Fibroblast of skin of scalp (primary cell): ENCODE data around the gene RND2. TPM values are rescaled to one million over a fixed set of nuclear protein-coding genes. Genes with fewer than 3 reads are reported as not detected.
"Not testable (repeated sequence)": the region's sequence is repeated elsewhere in the genome, so short reads cannot be mapped to it uniquely, and the experiment has no call there.

Experiments
- DNase-seq: peaks from one replicate; pipeline ENCODE4 v3.0.0-alpha.2; 2013
- polyA plus RNA-seq, 2 experiments: library from polyadenylated mRNA; unstranded; fragments of 120-200 nt; gene quantifications; one replicate each; pipeline ENCODE4 v1.2.1, GENCODE V29; 2013; ENCODE audit not compliant: insufficient read length in 2 of 2

The RND2 gene, protein sequence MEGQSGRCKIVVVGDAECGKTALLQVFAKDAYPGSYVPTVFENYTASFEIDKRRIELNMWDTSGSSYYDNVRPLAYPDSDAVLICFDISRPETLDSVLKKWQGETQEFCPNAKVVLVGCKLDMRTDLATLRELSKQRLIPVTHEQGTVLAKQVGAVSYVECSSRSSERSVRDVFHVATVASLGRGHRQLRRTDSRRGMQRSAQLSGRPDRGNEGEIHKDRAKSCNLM
- 0.36 TPM for polyA plus RNA-seq (2013, experiment 1 of 2; ENCODE audit: insufficient read length)
- 0.48 TPM for polyA plus RNA-seq (2013, experiment 2 of 2; ENCODE audit: insufficient read length)

DNA sequence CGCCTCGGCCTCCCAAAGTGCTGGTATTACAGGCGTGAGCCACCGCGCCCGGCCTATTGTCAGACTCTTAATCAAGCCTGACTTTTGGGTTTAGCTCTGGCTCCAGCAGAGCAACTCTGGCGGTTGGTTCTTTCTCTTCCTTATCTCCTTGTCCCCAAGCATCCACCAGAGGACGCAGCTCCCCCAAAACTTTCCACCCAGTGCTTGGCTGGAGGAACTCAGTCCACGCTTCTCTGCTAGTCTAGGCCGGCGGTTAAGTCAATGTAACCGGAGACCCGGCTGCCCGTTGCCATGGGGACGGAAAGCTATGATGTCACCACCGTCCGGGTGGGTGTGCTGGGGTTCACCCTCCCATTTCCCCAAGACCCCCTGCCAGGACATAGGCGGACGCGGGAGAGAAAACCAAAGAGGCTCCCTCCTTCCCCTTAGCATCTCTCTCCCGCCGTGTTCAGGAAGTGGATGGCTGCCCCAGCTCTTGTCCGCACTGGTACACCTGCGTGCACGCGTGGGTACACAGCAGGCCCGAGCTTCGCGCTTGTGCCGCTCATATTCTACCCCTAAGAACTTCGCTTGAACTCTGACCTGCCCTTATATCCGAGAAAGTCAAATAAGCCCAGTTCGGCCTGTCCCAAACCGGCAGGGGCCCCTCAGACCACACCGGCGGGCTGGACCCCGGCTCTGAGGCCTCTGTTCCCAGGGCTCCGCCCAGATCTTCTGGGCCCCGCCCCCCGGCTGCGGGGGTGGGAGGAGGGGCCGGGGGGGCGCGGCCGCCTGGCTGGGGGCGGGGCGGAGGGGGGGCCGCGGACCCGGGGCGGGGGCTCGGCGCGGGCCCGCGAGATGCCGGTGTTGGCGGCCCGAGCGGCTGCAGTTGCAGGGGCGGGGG is at the start of gene RND2:
Gene RND2, plus strand, starts transcription at position 825 of the 883 bp plus-strand sequence. CDS start 117 bp downstream, outside the sequence.
- DNase-seq: peak; percentile 97

DNA sequence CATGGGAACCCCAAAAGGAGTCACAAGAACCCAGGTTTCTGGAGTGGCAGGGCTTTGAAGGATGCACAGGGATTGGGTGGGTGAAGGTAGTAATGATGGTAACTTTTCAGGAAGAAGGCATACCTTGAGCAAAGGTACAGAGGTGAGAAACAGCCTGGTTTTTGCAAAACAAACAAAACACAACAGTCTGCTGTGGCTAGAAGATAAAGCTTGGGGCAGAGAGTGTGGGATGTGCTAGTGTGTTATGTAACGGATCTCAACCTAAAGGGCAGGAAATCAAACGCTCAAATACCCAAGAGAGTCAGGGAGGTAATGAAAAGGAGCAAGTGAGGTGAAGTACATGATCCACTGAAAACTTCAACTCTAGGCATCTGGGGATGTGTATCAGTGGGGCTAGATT is 49.8 kb upstream of the RND2 start:
- no peak for DNase-seq

DNA sequence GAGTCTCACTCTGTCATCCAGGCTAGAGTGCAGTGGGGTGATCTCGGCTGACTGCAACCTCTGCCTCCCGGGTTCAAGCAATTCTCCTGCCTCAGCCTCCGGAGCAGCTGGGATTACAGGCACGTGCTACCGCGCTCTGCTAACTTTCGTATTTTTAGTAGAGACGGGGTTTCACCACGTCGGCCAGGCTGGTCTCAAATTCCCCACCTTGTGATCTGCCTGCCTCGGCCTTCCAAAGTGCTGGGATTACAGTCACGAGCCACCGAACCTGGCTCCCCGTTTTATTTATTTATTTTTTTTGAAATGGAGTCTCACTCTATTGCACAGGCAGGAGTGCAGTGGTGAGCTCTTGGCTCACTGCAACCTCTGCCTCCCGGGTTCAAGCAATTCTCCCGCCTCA is 49.3 kb upstream of the RND2 start:
- not testable (repeated sequence) for DNase-seq

DNA sequence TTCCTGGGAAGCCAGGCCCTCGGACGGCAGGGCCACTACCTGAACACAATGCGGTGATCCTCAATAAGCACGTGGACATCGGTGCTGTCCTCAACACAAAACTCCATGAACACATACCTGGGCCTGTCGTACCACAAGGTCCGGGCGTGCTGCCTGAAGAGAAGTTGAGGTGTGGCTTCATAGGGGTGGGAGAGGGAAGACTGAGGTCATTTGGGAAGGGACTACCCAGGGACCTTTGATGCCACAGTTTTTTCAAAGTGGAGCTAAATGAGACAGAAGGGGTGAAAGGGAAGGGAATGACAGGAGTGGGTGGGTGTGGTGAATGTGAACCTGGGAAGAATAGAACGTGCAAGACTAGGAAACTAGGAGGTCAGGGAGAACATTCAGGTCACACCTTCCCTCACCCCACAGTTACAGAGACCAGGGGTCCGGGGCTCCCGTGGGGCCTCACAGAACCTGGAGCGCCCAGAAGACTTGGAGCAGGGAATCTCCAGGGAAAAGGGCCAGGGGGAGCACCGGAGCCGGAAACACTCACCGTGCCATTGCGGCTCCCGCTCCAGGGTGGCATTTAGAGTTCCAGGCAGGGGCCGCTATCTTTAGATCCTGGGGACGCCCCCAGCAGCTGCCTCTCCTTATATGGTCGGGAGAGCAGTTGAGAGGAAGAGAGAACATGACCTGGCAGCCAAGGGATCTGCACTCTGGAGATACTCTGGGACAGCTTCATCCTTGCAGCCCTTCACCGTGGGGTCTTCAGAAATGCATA is 45.3 kb upstream of the RND2 start, which contains the start of gene PTGES3L:
Gene PTGES3L, minus strand, starts transcription at position 570 of the 763 bp plus-strand sequence. Its CDS starts 27 bp downstream, at position 543.
- peak; percentile 73 for DNase-seq

DNA sequence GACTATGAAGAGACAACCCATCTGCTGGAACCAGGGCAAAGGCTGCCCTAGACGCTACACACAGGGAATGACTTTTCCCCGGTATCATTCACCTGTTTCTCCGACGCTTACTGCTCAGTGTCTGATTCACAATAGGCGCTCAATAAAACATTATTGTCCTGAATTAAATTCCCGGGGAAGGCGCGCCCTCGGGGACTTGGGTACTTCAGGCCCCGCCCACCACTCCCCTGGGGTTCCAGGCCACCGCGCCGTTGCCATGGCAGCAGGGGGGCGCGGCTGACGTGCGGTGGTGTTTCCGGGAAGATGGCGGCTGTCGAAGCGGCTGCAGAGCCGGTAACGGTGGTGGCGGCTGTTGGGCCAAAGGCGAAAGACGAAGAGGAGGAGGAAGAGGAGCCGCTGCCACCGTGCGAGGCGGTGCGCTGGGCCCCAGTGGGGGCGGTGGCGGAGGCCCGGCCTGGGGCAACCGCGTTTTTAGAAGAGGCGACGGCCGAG is 44.7 kb upstream of the RND2 start, which contains the start of gene RUNDC1:
Gene RUNDC1, plus strand, starts transcription at position 292 of the 492 bp plus-strand sequence. Its CDS starts 12 bp downstream, at position 304.
- DNase-seq: peak; percentile 89

DNA sequence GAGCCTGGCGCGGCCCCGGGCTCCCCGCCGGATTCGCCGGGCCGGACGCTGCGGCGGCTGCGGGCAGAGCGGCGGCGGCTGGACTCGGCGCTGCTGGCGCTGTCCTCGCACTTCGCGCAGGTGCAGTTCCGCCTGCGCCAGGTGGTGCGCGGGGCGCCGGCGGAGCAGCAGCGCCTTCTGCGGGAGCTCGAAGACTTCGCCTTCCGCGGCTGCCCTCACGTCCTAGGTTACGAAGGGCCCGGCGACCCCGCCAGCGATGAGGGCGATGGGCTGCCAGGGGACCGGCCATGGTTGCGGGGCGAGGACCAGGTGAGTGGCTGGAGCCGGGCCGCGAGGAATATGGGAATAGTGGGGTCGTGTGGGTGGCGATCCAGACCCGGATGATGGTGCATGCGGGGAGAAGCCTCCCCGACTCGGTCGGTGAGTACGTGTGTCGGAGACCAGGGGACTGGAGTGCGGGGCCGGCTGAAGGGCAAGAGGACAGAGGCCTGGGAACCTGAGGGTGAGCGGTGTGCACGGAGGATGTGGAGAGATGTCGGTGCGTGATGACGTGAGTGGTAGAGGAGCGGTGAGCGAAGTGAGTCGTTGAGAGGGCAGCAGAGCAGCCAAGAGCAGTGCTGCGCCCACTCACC is 44.1 kb upstream of the RND2 start:
- DNase-seq: no peak

DNA sequence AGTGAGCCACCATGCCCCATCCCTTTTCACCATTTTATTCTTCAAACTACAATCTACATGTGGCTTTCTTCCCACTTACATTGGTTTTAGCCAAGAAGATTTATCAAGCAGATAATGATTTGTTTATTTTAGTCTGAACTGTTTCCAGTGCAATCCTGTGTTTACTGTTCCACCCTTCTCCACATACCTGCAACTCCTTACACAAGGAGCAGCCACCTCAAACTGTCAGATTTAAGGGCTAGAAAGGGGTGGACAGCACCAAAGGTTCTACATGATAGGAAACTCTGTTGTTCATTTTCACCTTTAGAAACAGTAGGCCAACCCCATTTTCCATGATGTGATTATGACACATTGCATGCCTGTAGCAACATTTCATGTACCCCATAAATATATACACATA is 42.8 kb upstream of the RND2 start:
- DNase-seq: no peak

DNA sequence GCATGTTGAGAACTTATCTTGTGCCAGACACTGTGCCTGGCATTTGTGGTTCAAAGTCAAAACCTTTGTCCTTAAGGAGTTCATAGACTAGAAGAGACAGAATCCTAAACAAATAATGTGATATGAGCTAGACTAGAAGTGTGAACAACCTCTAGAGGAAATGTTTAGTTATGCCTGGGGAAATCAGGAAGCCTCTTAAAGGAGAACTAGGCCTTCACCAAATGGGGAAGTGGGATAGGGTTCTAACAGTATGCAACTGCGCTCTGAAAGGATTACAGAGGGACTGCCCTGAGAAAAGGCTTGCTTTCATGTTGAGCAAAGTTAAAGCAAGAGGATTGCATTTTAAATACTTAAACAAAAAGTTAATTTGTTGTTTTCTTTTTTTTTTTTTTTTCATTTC is 39.8 kb upstream of the RND2 start:
- no peak for DNase-seq

DNA sequence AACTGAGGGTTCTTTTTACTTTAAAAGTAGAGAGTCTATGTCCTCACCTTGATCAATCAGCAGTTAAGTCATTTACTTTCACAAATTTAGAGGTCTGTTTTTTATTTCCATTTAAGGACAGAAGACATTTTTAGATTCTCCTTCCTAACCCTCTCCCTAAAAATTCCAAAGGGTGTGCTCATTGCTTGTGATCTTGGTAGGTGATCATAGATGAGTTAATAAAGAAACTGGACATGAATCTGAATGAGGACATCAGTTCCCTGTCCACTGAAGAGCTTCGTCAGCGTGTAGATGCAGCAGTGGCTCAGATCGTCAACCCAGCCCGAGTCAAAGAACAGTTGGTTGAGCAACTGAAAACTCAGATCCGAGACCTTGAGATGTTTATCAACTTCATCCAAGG is 35.9 kb upstream of the RND2 start:
- peak; percentile 23 for DNase-seq

DNA sequence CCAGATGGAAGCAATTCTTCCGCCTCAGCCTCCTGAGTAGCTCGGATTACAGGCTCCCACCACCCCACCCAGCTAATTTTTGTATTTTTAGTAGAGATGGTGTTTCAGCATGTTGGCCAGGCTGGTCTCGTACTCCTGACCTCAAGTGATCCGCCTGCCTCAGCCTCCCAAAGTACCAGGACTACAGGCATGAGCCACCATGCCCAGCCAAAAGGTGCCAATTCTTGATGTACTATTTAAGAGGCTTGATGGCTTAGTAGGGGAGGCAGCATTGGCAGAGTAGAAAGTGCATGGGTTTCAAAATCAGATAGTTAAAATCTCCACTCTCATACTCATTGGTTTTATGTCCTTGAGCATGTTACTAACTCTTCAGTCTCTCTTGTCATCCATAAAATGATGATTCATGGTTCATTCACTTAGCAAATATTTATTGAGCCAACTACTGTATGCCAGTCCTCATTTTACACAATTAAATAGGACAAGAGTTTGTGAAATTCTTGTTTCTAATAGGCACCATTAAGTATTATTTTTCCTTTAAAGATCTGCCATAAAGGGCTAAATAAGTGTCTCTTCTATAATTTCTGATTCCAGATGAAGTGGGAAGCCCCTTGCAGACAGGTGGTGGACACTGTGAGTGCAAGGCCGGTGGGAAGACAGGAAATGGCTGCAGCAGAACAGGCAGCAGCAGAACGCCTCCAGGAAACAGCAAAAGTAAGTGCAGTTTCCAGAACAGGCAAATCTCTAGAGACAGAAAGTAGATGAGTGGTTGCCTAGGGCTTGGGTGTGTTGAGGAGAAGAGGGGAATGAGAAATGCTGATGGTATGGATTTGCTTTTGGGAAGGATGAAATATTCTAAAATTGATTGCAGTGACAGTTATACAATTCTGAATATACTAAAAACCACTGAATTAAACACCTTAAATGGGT is 35.0 kb upstream of the RND2 start:
- peak; percentile 64 for DNase-seq

DNA sequence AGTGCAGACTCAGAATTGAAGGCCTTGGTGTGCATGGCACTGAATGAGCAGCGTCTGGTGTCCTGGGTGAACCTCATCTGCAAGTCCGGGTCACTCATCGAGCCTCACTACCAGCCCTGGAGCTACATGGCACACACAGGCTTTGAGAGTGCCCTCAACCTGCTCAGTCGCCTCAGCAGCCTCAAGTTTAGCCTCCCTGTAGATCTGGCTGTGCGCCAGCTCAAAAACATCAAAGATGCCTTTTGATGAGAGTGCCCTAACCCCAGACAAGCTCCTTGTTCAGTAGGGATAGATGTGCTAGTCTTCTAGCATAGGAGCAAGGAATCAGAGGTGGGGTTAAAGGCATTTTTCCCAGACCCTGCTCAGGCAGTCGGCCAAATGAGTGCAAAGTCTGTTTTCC is 33.6 kb upstream of the RND2 start:
- no peak for DNase-seq

DNA sequence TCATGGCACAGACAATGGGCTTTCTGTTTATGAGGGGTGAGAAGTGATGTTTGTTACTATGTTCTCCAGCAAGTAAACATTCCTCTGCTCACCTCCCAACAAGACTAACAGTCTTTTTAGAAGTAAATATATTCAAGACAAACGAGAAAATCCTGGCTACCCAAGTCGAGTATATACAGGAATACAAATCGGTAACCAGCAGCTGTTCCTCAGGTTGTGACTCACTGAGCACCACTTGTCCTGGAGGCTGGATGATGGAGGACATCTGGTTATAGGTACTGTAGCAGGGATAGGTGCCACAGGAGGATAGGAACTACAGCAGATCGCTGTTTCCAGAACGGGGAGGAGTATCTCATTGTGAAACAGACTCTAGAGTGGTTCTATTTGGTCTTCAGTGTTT is 32.2 kb upstream of the RND2 start:
- no peak for DNase-seq

DNA sequence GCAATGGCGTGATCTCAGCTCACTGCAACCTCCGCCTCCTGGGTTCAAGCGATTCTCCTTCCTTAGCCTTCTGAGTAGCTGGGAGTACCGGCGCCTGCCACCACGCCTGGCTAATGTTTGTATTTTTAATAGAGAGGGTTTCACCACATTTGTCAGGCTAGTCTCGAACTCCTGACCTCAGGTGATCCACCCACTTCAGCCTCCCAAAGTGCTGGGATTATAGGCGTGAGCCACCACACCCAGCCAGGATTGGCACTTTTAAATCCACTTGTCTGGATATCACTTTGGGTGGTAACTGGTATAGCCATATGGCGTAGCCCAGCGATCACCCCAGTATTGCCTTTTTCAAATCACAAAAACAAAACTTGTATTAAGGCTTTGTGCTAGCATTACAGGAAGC is 31.1 kb upstream of the RND2 start:
- not testable (repeated sequence) for DNase-seq

DNA sequence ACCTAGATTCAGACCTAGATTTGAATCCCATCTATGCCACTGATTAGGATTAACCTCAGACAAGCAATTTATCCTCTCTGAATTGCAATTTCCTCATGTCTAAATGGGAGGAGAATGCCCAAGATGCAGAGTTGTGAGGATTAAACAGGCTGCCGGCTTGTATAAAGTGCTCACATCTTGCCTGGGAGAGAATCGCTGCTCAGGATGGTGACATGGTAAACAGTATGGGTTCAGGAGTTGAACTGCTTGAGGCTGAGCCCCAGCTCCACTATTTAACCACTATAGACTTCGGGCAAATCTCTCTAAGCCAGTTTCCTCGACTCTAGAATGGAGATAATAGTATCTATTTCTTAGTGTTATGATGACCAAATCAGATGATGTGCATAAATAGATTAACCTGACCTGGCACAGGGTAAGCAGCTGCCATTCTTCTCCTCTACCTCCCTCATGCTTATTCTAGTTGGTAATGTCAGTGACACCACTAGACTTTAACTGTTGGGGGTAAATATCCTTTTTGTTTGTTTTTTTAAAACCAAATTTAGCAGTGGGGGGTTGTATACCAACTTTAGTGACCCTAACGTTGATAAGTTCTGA is 27.5 kb upstream of the RND2 start:
- no peak for DNase-seq

DNA sequence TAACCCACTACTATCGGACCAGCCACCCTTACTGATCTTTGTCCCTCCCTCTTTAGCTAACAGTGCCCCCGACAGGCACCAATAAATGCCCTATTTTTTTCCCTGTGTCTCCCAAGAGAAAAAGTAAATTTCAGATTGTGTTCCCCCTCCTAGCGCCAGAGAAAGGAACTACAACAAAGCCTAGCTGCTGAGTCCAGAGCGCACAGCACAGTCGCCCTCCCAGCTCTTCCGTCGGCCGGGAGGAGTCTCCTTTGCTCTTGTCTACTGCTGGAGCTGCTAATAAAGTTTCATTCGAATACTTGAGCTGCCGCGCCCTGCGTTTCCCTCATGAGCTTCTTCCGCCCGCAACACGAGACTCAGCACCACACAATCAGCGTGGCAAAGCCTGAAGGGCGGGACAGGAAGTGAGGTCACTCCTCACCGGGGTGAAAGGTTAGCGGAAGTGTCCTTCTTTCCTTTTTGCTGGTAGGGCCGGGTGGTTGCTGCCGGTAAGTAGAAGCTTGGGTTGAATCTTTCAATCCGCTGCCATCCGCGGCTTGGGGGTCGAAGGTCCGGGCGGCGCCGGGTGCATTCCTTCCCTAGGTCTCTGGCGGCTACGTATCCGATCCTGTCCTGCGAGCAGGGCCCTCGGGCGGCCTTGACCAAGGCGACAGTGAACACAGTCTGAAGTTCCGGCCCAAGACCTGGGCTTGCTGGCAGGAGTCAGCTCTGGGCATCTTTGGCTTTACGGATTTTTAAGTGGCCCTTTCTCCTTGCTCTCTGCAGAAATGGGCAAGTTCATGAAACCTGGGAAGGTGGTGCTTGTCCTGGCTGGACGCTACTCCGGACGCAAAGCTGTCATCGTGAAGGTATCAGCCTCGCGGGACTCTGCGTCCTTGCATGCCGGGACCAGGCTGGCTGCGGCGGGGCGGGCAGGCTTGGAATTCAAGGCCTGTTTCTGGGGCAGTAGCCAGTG is 26.8 kb upstream of the RND2 start, which contains the start of gene RPL27:
Gene RPL27, plus strand, starts transcription at position 436 of the 955 bp plus-strand sequence. Its CDS starts 332 bp downstream, at position 768.
- peak; percentile 100 for DNase-seq

DNA sequence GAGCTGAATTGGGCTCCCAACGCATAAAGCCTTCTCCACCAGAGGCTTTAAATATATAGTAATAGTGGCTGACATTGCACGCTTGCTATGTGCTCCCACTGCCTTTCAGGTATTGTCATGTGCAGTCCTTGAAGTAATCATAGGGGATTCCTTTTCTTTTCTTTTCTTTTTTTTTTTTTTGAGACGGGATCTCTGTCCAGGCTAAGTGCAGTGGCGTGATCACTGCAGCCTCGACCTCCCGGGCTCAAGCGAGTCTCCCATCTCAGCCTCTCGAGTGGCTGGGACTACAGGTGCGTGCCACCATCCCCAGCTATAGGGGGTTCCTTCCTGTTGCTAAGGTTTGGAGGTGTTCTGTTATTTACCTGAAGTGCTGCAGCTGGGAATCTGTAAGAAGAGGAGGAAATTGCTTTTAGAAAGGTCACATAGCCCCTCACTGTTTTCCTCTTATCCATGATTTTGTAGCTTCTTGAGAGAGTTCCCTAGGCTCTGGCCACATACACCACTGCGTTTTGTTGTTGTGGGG is 26.0 kb upstream of the RND2 start:
- DNase-seq: no peak

DNA sequence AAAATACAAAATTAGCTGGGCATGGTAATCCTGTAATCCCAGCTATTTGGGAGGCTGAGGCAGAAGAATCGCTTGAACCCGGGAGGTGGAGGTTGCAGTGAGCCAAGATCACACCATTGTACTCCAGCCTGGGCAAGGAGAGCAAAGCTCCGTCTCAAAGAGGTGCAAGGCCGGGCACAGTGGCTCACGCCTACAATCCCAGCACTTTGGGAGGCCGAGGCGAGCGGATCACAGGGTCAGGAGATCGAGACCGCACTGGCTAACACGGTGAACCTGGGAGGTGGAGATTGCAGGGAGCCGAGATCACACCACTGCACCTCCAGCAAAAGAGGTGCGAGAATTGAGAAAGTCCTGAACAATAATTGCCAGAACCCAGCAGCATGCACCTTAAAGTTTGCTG is 24.1 kb upstream of the RND2 start:
- not testable (repeated sequence) for DNase-seq

DNA sequence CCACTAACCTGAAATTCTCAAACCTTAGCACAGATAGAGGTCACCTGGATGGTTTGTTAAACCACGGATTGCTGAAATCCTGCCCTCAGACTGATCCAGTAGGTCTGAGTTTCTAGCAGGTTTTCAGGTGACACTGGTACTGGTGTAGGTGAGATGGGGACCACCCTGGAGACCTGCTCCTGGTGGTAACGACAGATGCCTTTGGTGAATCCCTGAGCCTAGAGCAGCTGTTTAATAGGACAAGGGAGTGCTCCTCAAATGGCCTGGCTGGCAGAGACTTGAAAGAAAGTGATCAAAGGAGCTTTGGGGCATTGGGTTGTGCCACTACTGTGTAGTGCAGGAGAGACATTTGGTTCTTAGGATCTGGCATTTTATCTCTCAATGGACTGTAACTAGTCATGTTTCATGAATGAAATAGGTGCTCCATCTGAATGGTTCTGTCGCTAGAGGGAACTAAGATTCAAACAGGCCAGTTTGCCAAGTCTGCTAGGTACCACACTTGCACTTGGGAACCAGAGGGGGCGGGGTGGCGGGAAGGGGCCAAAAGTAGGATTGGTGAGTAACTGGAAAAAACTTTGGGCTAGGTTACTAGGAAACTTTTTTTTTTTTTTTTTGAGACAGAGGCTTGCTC is 21.4 kb upstream of the RND2 start:
- DNase-seq: peak; percentile 64
